H1 (cell line): ENCODE data around the gene DYRK1B. TPM values are rescaled to one million over a fixed set of nuclear protein-coding genes. Genes with fewer than 3 reads are reported as not detected.

Experiments used
- CTCF ChIA-PET: fragments of 300-600 bp; sonication (Branson Sonifier 250); formaldehyde crosslinking; loops from one replicate; lab custom pipeline; 2021; ENCODE audit not compliant: partially characterized antibody; lab: Charles Lee
- POLR2A ChIA-PET: fragments of 300-600 bp; sonication (Branson Sonifier 250); formaldehyde crosslinking; loops from one replicate; lab custom pipeline; 2021; ENCODE audit warnings: inconsistent platforms; ENCODE audit not compliant: partially characterized antibody; lab: Charles Lee
- DNase-seq, 2 experiments: peaks; one replicate each; pipeline versions ENCODE4 v3.0.0 to v3.0.0-alpha.2; 2010 to 2022; ENCODE audit warnings: low spot score in 2 of 2, low read depth in 1 of 2, mixed read lengths in 1 of 2
- FAIRE-seq: peaks from 2 replicates; lab custom pipeline; 2011; peaks lifted over from hg19 to GRCh38; lab: Jason Lieb, UNC
- H2AFZ ChIP-seq: 2 replicates; pipeline ENCODE4 v1.8.1; 2012; ENCODE audit warnings: low read length, inconsistent platforms
- H2AK5ac ChIP-seq: 2 replicates; pipeline ENCODE4 v1.6.1; 2013; ENCODE audit warnings: low read depth, low read length
- H2BK120ac ChIP-seq: replicated peaks from 2 replicates; pipeline ENCODE3; 2013; ENCODE audit warnings: low read depth, low read length, inconsistent platforms
- H2BK12ac ChIP-seq: 2 replicates; pipeline ENCODE4 v1.6.1; 2013; ENCODE audit warnings: low read depth, low read length
- H2BK15ac ChIP-seq: 2 replicates; pipeline ENCODE4 v1.6.1; 2013; ENCODE audit warnings: low read length
- H2BK20ac ChIP-seq: 2 replicates; pipeline ENCODE4 v1.6.1; 2013; ENCODE audit warnings: low read length
- H2BK5ac ChIP-seq: 2 replicates; pipeline ENCODE4 v1.6.1; 2013; ENCODE audit warnings: low read depth, low read length
- H3K14ac ChIP-seq: 2 replicates; pipeline ENCODE4 v1.6.1; 2013; ENCODE audit warnings: inconsistent platforms; ENCODE audit not compliant: insufficient read length
- H3K18ac ChIP-seq: 2 replicates; pipeline ENCODE4 v1.6.1; 2013; ENCODE audit warnings: low read length; ENCODE audit errors: extremely low read depth
- H3K23ac ChIP-seq: 2 replicates; pipeline ENCODE4 v1.6.1; 2013; ENCODE audit warnings: inconsistent platforms; ENCODE audit not compliant: insufficient read length
- H3K23me2 ChIP-seq: 2 replicates; pipeline ENCODE4 v1.6.1; 2013; ENCODE audit warnings: low read depth, low read length
- H3K27ac ChIP-seq: 2 replicates; pipeline ENCODE4 v1.6.1; 2011; ENCODE audit warnings: low read depth, low read length, inconsistent platforms
- H3K27me3 ChIP-seq, 4 experiments: replicated peaks in 1 of 4; 1 replicate in 1 of 4; 2 replicates in 3 of 4; pipeline versions ENCODE4 v1.6.1 to v1.8.1; 2011 to 2013; ENCODE audit warnings: low read length in 3 of 4, mild to moderate bottlenecking in 3 of 4, inconsistent platforms in 2 of 4, mixed read lengths in 2 of 4, moderate library complexity in 1 of 4; ENCODE audit not compliant: control insufficient read depth in 3 of 4, insufficient read depth in 3 of 4; ENCODE audit errors: extremely low read depth in 1 of 4
- H3K36me3 ChIP-seq, 4 experiments: 2 replicates each; pipeline versions ENCODE4 v1.6.1 to v1.8.1; 2011 to 2013; ENCODE audit warnings: mild to moderate bottlenecking in 4 of 4, low read length in 3 of 4, moderate library complexity in 2 of 4, control low read depth in 1 of 4, inconsistent platforms in 1 of 4; ENCODE audit not compliant: insufficient read depth in 4 of 4, control insufficient read depth in 2 of 4
- H3K4ac ChIP-seq: replicated peaks from 2 replicates; pipeline ENCODE3; 2013; ENCODE audit warnings: low read length, low read depth, mixed read lengths, inconsistent platforms; ENCODE audit not compliant: insufficient read length
- H3K4me1 ChIP-seq, 4 experiments: replicated peaks in 1 of 4; 1 replicate in 1 of 4; 2 replicates in 3 of 4; pipeline versions ENCODE4 v1.6.1 to v1.8.1; 2011 to 2013; ENCODE audit warnings: low read length in 3 of 4, inconsistent platforms in 2 of 4, mixed read lengths in 1 of 4; ENCODE audit not compliant: insufficient read depth in 4 of 4, control insufficient read depth in 3 of 4
- H3K4me2 ChIP-seq, 2 experiments: 2 replicates each; pipeline versions ENCODE4 v1.6.1 to v1.8.1; 2011 to 2013; ENCODE audit warnings: low read depth in 2 of 2, low read length in 2 of 2, control low read depth in 1 of 2, inconsistent platforms in 1 of 2, mild to moderate bottlenecking in 1 of 2; ENCODE audit not compliant: insufficient read depth in 1 of 2
- H3K4me3 ChIP-seq, 4 experiments: fragments of 200-600, 300-600 bp in 1 of 4; sonication (generic), shearing (Covaris generic), sonication (Bioruptor Twin) in 1 of 4; 2 replicates each; pipeline versions ENCODE4 v1.5.1 to v1.8.1; 2011 to 2016; ENCODE audit warnings: low read length in 4 of 4, low read depth in 3 of 4, control low read depth in 2 of 4, inconsistent platforms in 2 of 4, mild to moderate bottlenecking in 2 of 4, mixed read lengths in 1 of 4, moderate library complexity in 1 of 4; ENCODE audit not compliant: insufficient read depth in 2 of 4; ENCODE audit errors: extremely low read depth in 1 of 4
- H3K56ac ChIP-seq: replicated peaks from 2 replicates; pipeline ENCODE3; 2013; ENCODE audit warnings: low read depth, mild to moderate bottlenecking, mixed read lengths, low read length, inconsistent platforms; ENCODE audit not compliant: insufficient read length
- H3K79me1 ChIP-seq: 2 replicates; pipeline ENCODE4 v1.6.1; 2013; ENCODE audit warnings: low read depth, low read length, control low read depth
- H3K79me2 ChIP-seq, 2 experiments: 2 replicates each; pipeline versions ENCODE4 v1.6.1 to v1.8.1; 2012 to 2013; ENCODE audit warnings: low read length in 2 of 2, mild to moderate bottlenecking in 2 of 2, inconsistent platforms in 1 of 2; ENCODE audit not compliant: insufficient read depth in 2 of 2, control insufficient read depth in 1 of 2
- H3K9ac ChIP-seq, 4 experiments: replicated peaks in 1 of 4; 1 replicate in 1 of 4; 2 replicates in 3 of 4; pipeline versions ENCODE4 v1.6.1 to v1.8.1; 2011 to 2013; ENCODE audit warnings: low read depth in 3 of 4, low read length in 3 of 4, control low read depth in 2 of 4, mild to moderate bottlenecking in 2 of 4, moderate library complexity in 2 of 4, inconsistent platforms in 1 of 4; ENCODE audit errors: extremely low read depth in 1 of 4
- H3K9me3 ChIP-seq, 2 experiments: 2 replicates each; pipeline versions ENCODE4 v1.6.1 to v1.8.1; 2012 to 2013; ENCODE audit warnings: mild to moderate bottlenecking in 2 of 2, moderate library complexity in 2 of 2, control low read depth in 1 of 2, inconsistent platforms in 1 of 2, low read depth in 1 of 2, low read length in 1 of 2, mixed read lengths in 1 of 2; ENCODE audit not compliant: insufficient read depth in 2 of 2
- H4K20me1 ChIP-seq, 2 experiments: replicated peaks in 1 of 2; 2 replicates each; pipeline versions ENCODE3 to v1.8.1; 2011 to 2013; ENCODE audit warnings: inconsistent platforms in 2 of 2, low read length in 2 of 2, mild to moderate bottlenecking in 1 of 2; ENCODE audit not compliant: insufficient read depth in 2 of 2, control insufficient read depth in 1 of 2
- H4K5ac ChIP-seq: 2 replicates; pipeline ENCODE4 v1.6.1; 2013; ENCODE audit warnings: low read length, low read depth, mixed read lengths, inconsistent platforms; ENCODE audit not compliant: insufficient read length
- H4K8ac ChIP-seq: 2 replicates; pipeline ENCODE4 v1.8.0; 2013; ENCODE audit warnings: mild to moderate bottlenecking, moderate library complexity, low read length, inconsistent platforms; ENCODE audit not compliant: insufficient read depth; ENCODE audit errors: extremely low read depth
- H4K91ac ChIP-seq: replicated peaks from 2 replicates; pipeline ENCODE3; 2013; ENCODE audit warnings: low read length, mixed read lengths, inconsistent platforms; ENCODE audit not compliant: insufficient read length
- CREB1 ChIP-seq: IDR thresholded peaks from 2 replicates; pipeline ENCODE4 v1.6.1; 2012; ENCODE audit warnings: inconsistent platforms
- E2F6 ChIP-seq: IDR thresholded peaks from 2 replicates; pipeline ENCODE4 v1.6.1; 2012; ENCODE audit warnings: inconsistent platforms
- SIRT6 ChIP-seq: IDR thresholded peaks from one replicate; pipeline ENCODE4 v1.7.1; 2012; ENCODE audit warnings: low read length, inconsistent platforms
- SP1 ChIP-seq: IDR thresholded peaks from 2 replicates; pipeline ENCODE4 v1.6.1; 2011; ENCODE audit warnings: low read depth, low read length
- WGBS, 2 experiments: shearing (Covaris generic) in 1 of 2; methylation state at CpG; one replicate each; pipeline versions ENCODE4 v1.1.6 to v1.1.7; 2013 to 2015; ENCODE audit warnings: low lambda C conversion rate in 2 of 2, mixed read lengths in 2 of 2, inconsistent platforms in 1 of 2, low coverage in 1 of 2, missing lambda C conversion rate in 1 of 2; ENCODE audit not compliant: insufficient replicate concordance in 2 of 2, insufficient coverage in 1 of 2, insufficient read length in 1 of 2; ENCODE audit errors: extremely low coverage in 1 of 2, missing lambda C conversion rate in 1 of 2; 5-methylcytosine and 5-hydroxymethylcytosine counted together
- polyA plus RNA-seq, 7 experiments: library from polyadenylated mRNA; depleted of rRNA in 3 of 7; stranded (reverse) in 5 of 7; unstranded in 2 of 7; fragments of >200 nt in 5 of 7; fragments of 200-250 nt in 2 of 7; gene quantifications; 1 replicate in 5 of 7; 2 replicates in 1 of 7; 4 replicates in 1 of 7; pipeline versions ENCODE4 v1.2.1 to v1.2.3, GENCODE V29; 2011 to 2013; ENCODE audit warnings: missing spikeins in 2 of 7, mixed read lengths in 2 of 7
- total RNA-seq: library from RNA; stranded (reverse); fragmentation: NEBNext Ultra II Directional; extraction: Animal tissue kit (Norgen Biotek cat#: 25700); gene quantifications from 2 replicates; pipeline ENCODE4 v1.2.1, GENCODE V29; 2021
- TF ChIP-seq, protein P1 (sequence below): IDR thresholded peaks from 2 replicates; pipeline ENCODE4 v1.6.1; 2012; ENCODE audit warnings: inconsistent platforms

Gene DYRK1B
- total and polyA plus RNA-seq, 2 of the 8 experiments (the other 6 are each of a cell fraction or from before 2014, with no cell fraction given): 6.9 to 14.8 TPM

GRCh38 chr19:39828654-39829032, 5.3 kb downstream of the DYRK1B start:
- H3K4me3 ChIP-seq: no peak overlapping the region
- peaks cover 4% of the 10 kb centered on the region; the same call in 1 of the 2 replicates for H3K79me1 ChIP-seq
- H2BK12ac ChIP-seq: no peak overlapping the region
- H3K79me2 ChIP-seq: peaks cover 0 to 16% of the 10 kb centered on the region in 2 experiments; a peak in 2 of 4 replicates
- H4K20me1 ChIP-seq: peaks cover 0 to 2% of the 10 kb centered on the region in 2 experiments
- no peak overlapping the region for H2BK120ac ChIP-seq
- no peak overlapping the region for H3K56ac ChIP-seq
- POLR2A ChIA-PET: interaction anchor here (1.8 kb wide), 1 partner anchor 8 kb away, joined by 4 read pairs; no protein-coding TSS in a partner anchor
- H3K9ac ChIP-seq: no peak overlapping the region
- no peak overlapping the region for H3K4me2 ChIP-seq
- no peak overlapping the region for H2BK20ac ChIP-seq
- no peak overlapping the region for H3K23ac ChIP-seq
- no peaks in the 10 kb centered on the region for H3K9me3 ChIP-seq
- no peak overlapping the region for H4K8ac ChIP-seq
- no peak overlapping the region for H4K5ac ChIP-seq
- FAIRE-seq: no peak
- no peaks in the 10 kb centered on the region for H3K27me3 ChIP-seq
- H3K4me1 ChIP-seq: peaks cover 2 to 10% (median 4%) of the 10 kb centered on the region in 4 experiments; a peak in 6 of 7 replicates
- no peak overlapping the region for H2BK5ac ChIP-seq
- peaks cover 12% of the 10 kb centered on the region for H3K23me2 ChIP-seq
- no peak for DNase-seq
- TF ChIP-seq SIRT6: no peak
- TF ChIP-seq, protein P1, sequence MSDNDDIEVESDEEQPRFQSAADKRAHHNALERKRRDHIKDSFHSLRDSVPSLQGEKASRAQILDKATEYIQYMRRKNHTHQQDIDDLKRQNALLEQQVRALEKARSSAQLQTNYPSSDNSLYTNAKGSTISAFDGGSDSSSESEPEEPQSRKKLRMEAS: no peak
- no peak for TF ChIP-seq SP1
- no peak for TF ChIP-seq CREB1
- TF ChIP-seq E2F6: no peak
- TF ChIP-seq, all 59 proteins: peak for 0
- 77% methylated on average over 5 of the region's 5 CpGs; no CpG with 5 or more reads in 1 of the 2 experiments for WGBS, 2 experiments
- no peak overlapping the region for H3K18ac ChIP-seq
- CTCF ChIA-PET: interaction anchor here (0.6 to 2.9 kb wide), 5 partner anchors 12 to 342 kb away, joined by 3 to 22 read pairs (median 3); no protein-coding TSS in a partner anchor
- H2BK15ac ChIP-seq: no peak overlapping the region
- H3K4ac ChIP-seq: no peak overlapping the region
- no peak overlapping the region for H3K27ac ChIP-seq
- no peak overlapping the region for H3K14ac ChIP-seq
- H2AFZ ChIP-seq: no peak overlapping the region
- peaks cover 10 to 33% (median 25%) of the 10 kb centered on the region in 4 experiments; a peak in 7 of 8 replicates for H3K36me3 ChIP-seq
- no peak overlapping the region for H4K91ac ChIP-seq
- no peak overlapping the region for H2AK5ac ChIP-seq
